LNCaP clone FGC (cell line): ENCODE measurements around the gene RXFP2.

Experiments
- DNase-seq: peaks from one replicate; pipeline ENCODE4 v3.0.0-alpha.2; 2011; ENCODE audit warnings: low read depth
- H3K4me3 ChIP-seq: 2 replicates; pipeline ENCODE4 v1.5.1; 2011; ENCODE audit warnings: mild to moderate bottlenecking, low read depth, low read length, control low read depth
- TF ChIP-seq, protein P1 (sequence below): IDR thresholded peaks from 2 replicates; pipeline ENCODE4 v1.5.1; 2012; ENCODE audit warnings: mild to moderate bottlenecking; ENCODE audit not compliant: control insufficient read depth, insufficient read depth; ENCODE audit errors: extremely low read depth

Gene RXFP2

DNA sequence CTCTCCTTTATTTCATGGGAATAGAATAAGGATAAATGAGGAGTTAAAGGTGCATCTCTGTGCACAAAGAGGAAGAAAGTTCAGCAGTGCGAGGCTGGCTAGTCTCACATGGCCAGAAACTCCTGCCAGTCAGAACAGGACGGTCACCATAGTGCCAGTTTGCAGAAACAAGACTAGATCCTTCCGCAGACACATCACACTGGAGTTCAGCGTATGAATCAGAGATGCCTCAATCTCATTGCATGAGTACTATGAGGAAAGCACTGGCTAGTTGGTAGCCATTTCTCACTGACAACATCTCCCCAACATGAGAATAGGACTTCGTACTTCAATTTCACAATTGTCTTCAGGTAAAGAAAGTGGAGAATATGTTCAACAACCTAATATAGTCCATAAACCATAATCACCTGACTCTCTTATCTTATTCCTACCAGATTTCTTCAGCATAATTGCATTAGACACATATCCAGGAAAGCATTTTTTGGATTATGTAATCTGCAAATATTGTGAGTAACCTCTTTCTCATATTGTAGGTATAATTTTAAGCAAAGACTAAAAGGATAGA, 34.9 kb downstream of the RXFP2 start:
- TF ChIP-seq, protein P1, sequence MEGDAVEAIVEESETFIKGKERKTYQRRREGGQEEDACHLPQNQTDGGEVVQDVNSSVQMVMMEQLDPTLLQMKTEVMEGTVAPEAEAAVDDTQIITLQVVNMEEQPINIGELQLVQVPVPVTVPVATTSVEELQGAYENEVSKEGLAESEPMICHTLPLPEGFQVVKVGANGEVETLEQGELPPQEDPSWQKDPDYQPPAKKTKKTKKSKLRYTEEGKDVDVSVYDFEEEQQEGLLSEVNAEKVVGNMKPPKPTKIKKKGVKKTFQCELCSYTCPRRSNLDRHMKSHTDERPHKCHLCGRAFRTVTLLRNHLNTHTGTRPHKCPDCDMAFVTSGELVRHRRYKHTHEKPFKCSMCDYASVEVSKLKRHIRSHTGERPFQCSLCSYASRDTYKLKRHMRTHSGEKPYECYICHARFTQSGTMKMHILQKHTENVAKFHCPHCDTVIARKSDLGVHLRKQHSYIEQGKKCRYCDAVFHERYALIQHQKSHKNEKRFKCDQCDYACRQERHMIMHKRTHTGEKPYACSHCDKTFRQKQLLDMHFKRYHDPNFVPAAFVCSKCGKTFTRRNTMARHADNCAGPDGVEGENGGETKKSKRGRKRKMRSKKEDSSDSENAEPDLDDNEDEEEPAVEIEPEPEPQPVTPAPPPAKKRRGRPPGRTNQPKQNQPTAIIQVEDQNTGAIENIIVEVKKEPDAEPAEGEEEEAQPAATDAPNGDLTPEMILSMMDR, result no peak
- no peak for DNase-seq
- H3K4me3 ChIP-seq, result no peak overlapping the region

DNA sequence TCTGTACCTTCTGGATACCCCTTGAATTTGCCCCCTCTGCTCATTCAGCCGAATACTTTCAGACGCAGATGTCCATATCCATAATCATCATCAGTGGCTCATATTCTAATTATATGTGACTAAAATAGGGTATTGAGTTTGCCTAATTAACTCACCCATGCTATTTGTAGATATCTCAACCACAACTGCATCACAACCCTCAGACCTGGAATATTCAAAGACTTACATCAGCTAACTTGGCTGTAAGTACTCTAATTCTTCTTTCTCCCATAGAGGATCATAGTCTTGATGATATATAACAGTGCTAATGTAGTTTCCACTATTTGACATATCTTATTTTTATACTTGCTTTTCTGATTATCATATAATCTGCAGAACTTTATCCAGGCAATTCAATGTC, 35.8 kb downstream of the RXFP2 start:
- no peak for DNase-seq
- H3K4me3 ChIP-seq, result no peak overlapping the region
- TF ChIP-seq, protein P1, result no peak

GRCh38 chr13:31775686-31776085, 36.4 kb downstream of the RXFP2 start:
- no peak overlapping the region for H3K4me3 ChIP-seq
- TF ChIP-seq, protein P1, result no peak
- no peak for DNase-seq

- no peak for DNase-seq
- H3K4me3 ChIP-seq, result no peak overlapping the region
- TF ChIP-seq, protein P1, result no peak
Observed at GRCh38 chr13:31781064-31781463, 41.7 kb downstream of the RXFP2 start.

DNA sequence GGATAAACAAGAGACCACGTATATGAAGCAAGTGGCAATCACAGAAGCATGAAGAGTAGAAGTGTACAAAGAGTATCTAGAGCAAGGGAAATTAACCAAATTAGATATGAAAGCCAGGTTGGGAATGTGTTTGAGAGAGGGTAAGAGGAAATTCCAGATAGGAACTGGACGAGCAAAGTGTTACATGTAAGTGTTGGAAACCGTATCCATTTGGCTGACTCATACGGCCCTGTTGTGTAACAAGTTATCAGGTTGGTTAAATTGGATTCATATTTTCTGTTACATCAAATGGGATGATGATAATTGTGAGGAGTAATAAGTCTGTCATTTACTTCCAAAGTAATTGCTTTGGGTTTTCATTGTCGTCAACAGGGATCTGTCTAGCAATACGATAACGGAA, 46.7 kb downstream of the RXFP2 start:
- no peak for DNase-seq
- H3K4me3 ChIP-seq, result no peak overlapping the region
- TF ChIP-seq, protein P1, result no peak

GRCh38 chr13:31790992-31791391, 51.7 kb downstream of the RXFP2 start:
- no peak for DNase-seq
- H3K4me3 ChIP-seq, result no peak overlapping the region
- TF ChIP-seq, protein P1, result no peak

DNA sequence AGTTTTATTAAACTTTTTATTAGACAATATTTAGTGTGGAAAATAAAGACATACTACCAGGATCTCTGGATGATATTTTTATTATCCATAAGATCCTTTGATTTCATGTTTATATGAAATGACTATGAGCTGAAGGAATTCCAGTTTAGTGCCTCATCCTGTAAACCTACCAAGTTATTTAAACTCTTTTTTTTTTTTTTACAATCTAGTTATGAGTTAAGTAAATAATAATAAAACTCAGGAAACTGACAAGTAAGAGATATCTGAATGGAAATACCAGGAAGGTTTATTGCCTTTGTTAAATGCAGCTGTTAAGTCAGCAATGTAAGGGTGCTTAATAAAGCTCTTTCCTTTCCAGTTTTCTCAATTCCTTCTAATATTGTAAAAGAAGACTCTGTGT, 53.9 kb downstream of the RXFP2 start:
- TF ChIP-seq, protein P1, result no peak
- DNase-seq, result peak; percentile 77
- no peak overlapping the region for H3K4me3 ChIP-seq
